A673 (cell line): ENCODE results near the gene POMT2.

Source experiments
- EZH2 ChIP-seq: fragments of 200-600 bp; sonication (generic); IDR thresholded peaks from 2 replicates; pipeline ENCODE4 v1.6.1; 2017; ENCODE audit warnings: borderline replicate concordance, low read depth, mild to moderate bottlenecking, mixed read lengths, antibody characterized with exemption, low read length; ENCODE audit not compliant: poor library complexity, severe bottlenecking
- TF ChIP-seq, protein P1 (sequence below): fragments of 300-800, 200-600 bp; sonication (generic); conservative IDR thresholded peaks from 2 replicates; pipeline ENCODE4 v1.5.1; 2017; ENCODE audit warnings: low read depth, mild to moderate bottlenecking, antibody characterized with exemption, low read length, moderate library complexity, mixed read lengths

DNA sequence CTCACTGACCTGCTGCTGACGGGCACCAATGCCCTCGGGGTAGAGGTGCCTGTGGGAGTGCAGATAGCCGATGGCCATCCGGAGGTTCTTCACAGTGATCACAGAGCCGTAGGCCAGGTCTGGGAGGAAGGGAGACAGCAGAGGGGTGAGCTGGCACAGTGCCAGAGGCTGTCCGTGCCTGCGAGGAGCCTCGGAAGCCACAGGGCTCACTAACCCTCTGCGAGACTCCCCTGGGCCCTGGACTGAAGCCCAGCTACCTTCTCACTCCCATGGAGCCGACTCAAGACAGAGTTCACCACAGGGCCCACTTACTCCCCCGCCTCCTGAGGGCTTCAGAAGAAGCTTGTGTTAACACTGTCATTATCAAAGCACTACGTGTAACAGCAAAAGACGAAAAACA lies 24.5 kb downstream of the POMT2 start:
- TF ChIP-seq, protein P1, sequence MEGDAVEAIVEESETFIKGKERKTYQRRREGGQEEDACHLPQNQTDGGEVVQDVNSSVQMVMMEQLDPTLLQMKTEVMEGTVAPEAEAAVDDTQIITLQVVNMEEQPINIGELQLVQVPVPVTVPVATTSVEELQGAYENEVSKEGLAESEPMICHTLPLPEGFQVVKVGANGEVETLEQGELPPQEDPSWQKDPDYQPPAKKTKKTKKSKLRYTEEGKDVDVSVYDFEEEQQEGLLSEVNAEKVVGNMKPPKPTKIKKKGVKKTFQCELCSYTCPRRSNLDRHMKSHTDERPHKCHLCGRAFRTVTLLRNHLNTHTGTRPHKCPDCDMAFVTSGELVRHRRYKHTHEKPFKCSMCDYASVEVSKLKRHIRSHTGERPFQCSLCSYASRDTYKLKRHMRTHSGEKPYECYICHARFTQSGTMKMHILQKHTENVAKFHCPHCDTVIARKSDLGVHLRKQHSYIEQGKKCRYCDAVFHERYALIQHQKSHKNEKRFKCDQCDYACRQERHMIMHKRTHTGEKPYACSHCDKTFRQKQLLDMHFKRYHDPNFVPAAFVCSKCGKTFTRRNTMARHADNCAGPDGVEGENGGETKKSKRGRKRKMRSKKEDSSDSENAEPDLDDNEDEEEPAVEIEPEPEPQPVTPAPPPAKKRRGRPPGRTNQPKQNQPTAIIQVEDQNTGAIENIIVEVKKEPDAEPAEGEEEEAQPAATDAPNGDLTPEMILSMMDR, result no peak
- TF ChIP-seq EZH2, result no peak
